HUES48 (cell line): ENCODE measurements around the gene SPOCK1.

ENCODE experiments used
- H3K27ac ChIP-seq: one replicate; pipeline ENCODE4 v1.7.0; 2013; ENCODE audit warnings: low read depth, low read length, inconsistent platforms
- H3K27me3 ChIP-seq: 2 replicates; pipeline ENCODE4 v1.6.1; 2013; ENCODE audit warnings: mild to moderate bottlenecking, low read length; ENCODE audit not compliant: control insufficient read depth, insufficient read depth
- H3K36me3 ChIP-seq: 2 replicates; pipeline ENCODE4 v1.6.1; 2013; ENCODE audit warnings: low read length; ENCODE audit not compliant: control insufficient read depth, insufficient read depth
- H3K4me1 ChIP-seq: 2 replicates; pipeline ENCODE4 v1.6.1; 2013; ENCODE audit warnings: mild to moderate bottlenecking, low read length; ENCODE audit not compliant: control insufficient read depth, insufficient read depth
- H3K4me3 ChIP-seq: 2 replicates; pipeline ENCODE4 v1.5.1; 2013; ENCODE audit warnings: mild to moderate bottlenecking, low read depth, low read length
- H3K9ac ChIP-seq: 2 replicates; pipeline ENCODE4 v1.6.1; 2013; ENCODE audit warnings: mild to moderate bottlenecking, low read depth, low read length, moderate library complexity
- H3K9me3 ChIP-seq: 2 replicates; pipeline ENCODE4 v1.6.1; 2013; ENCODE audit warnings: low read length; ENCODE audit not compliant: control insufficient read depth, insufficient read depth

Gene SPOCK1

GRCh38 chr5:137155261-137156000 is 343.7 kb downstream of the SPOCK1 start:
- H3K4me1 ChIP-seq = peaks cover 11% of the 10 kb centered on the region
- H3K36me3 ChIP-seq = no peaks in the 10 kb centered on the region
- H3K9ac ChIP-seq = no peak overlapping the region
- H3K27ac ChIP-seq = no peak overlapping the region
- H3K27me3 ChIP-seq = no peaks in the 10 kb centered on the region
- H3K4me3 ChIP-seq = no peak overlapping the region
- no peaks in the 10 kb centered on the region for H3K9me3 ChIP-seq

DNA sequence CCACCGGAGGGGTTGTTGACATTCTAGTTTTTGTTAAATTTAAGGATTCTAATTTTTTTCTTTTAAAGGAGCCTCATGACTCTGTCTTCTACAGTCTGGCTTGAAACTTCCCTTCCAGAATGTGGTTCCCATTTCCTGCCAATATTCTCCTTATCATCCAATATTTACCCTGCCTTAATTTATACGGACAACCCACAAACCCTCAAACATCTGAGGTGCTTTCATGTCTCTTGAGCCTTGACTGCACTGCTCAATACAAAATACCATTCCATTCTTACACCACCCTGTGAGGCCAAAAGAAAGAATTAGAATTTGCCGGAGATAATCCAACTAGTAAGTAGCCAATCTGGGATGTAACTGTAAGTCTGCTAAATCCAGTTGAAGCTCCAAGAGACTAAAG is 346.5 kb downstream of the SPOCK1 start:
- Histone ChIP-seq H3K4me3 (no peak overlapping the region), H3K9ac (no peak overlapping the region), H3K4me1 (peaks cover 17% of the 10 kb centered on the region), H3K36me3 (no peaks in the 10 kb centered on the region), H3K9me3 (no peaks in the 10 kb centered on the region), H3K27ac (no peak overlapping the region), H3K27me3 (no peaks in the 10 kb centered on the region)

DNA sequence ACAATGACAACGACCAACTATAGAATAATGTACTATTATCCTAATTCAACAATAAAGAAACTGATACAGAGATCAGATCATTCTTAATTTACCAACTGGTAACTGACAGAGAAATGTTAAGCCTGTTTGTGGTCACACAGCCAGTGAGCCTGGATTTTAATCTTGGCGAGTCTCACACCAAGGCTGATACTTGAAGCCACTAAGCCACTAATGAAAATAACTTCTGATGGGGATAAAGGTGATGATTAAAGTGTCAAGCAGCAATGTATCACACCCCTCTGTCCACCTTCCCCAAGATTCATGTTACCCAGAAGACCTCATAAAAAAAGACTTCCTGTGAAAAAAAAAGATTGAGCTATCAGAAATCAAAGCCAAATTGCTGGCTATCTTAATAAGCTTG is 350.5 kb downstream of the SPOCK1 start:
- H3K9ac ChIP-seq = no peak overlapping the region
- H3K9me3 ChIP-seq = no peaks in the 10 kb centered on the region
- H3K27me3 ChIP-seq = no peaks in the 10 kb centered on the region
- H3K27ac ChIP-seq = no peak overlapping the region
- H3K4me1 ChIP-seq = peaks cover 13% of the 10 kb centered on the region; the same call in 1 of the 2 replicates
- no peaks in the 10 kb centered on the region for H3K36me3 ChIP-seq
- H3K4me3 ChIP-seq = no peak overlapping the region

GRCh38 chr5:137148159-137148558 is 351.0 kb downstream of the SPOCK1 start:
- Histone ChIP-seq H3K27me3 (no peaks in the 10 kb centered on the region), H3K36me3 (no peaks in the 10 kb centered on the region), H3K27ac (no peak overlapping the region), H3K4me3 (no peak overlapping the region), H3K4me1 (peaks cover 13% of the 10 kb centered on the region; the same call in 1 of the 2 replicates), H3K9ac (no peak overlapping the region), H3K9me3 (no peaks in the 10 kb centered on the region)

- Histone ChIP-seq H3K27me3 (no peaks in the 10 kb centered on the region), H3K9ac (no peak overlapping the region), H3K9me3 (no peaks in the 10 kb centered on the region), H3K36me3 (no peaks in the 10 kb centered on the region), H3K4me3 (no peak overlapping the region), H3K27ac (no peak overlapping the region), H3K4me1 (peaks cover 13% of the 10 kb centered on the region; the same call in 1 of the 2 replicates)
Observed at GRCh38 chr5:137147346-137147745, 351.8 kb downstream of the SPOCK1 start.

DNA sequence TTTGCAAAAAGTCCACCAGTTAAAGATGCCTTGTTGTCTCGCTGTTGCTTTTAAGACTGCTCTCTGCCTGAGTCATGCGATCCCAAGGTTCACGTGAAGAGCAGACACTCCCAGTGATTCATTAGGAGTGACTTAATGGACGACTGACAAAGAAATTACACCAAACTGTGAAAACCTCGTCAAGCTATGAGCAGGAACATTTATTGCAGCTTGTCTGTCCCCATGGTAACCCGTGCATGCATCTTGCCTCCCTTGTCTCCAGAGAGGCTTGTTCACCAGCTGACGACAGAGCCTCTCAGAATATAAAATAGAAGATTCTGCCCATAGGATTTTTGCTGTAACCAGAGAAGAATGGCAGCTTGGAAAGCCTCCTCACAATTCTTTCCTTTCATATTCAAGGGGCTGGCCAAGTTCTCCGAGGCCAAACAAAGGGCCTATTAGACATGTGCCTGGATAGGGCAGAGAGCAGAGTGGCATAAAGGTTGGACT is 352.7 kb downstream of the SPOCK1 start:
- Histone ChIP-seq H3K9ac (no peak overlapping the region), H3K9me3 (no peaks in the 10 kb centered on the region), H3K27ac (no peak overlapping the region), H3K4me3 (no peak overlapping the region), H3K4me1 (peaks cover 13% of the 10 kb centered on the region; the same call in 1 of the 2 replicates), H3K36me3 (no peaks in the 10 kb centered on the region), H3K27me3 (no peaks in the 10 kb centered on the region)

GRCh38 chr5:137145721-137146120 is 353.4 kb downstream of the SPOCK1 start:
- H3K9ac ChIP-seq = no peak overlapping the region
- no peak overlapping the region for H3K4me3 ChIP-seq
- no peaks in the 10 kb centered on the region for H3K27me3 ChIP-seq
- no peaks in the 10 kb centered on the region for H3K36me3 ChIP-seq
- H3K4me1 ChIP-seq = peaks cover 13% of the 10 kb centered on the region; the same call in 1 of the 2 replicates
- H3K27ac ChIP-seq = no peak overlapping the region
- H3K9me3 ChIP-seq = no peaks in the 10 kb centered on the region

DNA sequence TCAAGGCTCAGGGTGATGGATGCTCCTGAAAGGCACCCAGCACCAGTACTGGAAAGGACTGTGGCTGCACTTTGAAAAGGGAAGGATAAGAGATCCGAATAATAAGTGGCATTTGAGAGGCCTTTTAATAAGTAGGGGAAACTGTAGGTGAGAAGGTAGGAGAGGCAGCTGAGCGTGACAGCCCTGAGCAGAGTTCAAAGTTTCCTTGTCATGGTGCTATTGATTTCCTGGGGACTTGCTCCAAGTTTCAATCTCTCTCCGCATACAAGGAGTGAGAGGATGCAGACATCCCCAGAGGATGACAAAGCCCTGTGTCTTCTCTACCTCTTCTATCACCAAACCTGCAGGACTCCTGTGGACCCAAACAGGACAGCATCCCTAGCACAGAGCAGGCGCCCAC is 354.5 kb downstream of the SPOCK1 start:
- peaks cover 13% of the 10 kb centered on the region; the same call in 1 of the 2 replicates for H3K4me1 ChIP-seq
- H3K36me3 ChIP-seq = no peaks in the 10 kb centered on the region
- H3K9ac ChIP-seq = no peak overlapping the region
- H3K27ac ChIP-seq = no peak overlapping the region
- H3K9me3 ChIP-seq = no peaks in the 10 kb centered on the region
- H3K4me3 ChIP-seq = no peak overlapping the region
- H3K27me3 ChIP-seq = no peaks in the 10 kb centered on the region

DNA sequence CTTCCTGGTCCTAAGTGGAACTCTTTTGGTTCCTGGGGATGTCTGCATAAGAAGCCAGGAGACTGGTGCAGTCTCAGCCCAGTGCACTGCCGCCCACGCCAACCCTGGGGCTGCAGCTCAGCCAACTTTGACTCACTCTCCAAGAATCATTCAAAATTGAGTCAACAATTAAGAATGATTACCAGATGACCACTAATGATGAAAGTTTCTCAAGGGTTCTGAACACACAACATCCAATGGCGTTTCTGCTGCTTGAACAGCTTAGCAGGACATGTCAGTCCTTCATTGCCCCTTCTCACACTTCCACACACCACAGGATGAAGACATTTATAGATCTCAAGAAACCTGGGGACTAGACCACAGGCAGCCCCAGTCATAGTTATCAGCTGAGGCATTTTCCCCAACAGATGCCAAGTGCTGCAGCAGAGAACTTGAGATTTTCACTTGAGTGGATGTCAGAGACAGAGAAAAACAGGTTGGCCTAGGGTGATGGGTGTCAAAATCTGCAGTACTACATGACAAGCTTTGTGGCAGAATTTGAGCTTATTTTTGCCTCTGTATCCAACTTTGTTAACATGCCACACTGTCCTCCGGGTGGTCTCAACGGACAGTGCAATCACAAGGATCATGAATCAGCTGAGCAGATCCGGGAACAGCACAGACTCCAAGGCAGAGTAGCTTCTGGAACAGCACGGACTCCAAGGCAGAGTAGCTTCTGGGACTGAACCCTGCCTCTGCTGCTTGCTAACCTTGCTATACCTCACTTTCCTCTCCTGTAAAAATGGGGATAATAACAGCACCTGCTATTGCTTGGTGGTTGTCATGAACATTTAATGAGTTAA is 356.1 kb downstream of the SPOCK1 start:
- Histone ChIP-seq H3K27ac (no peak overlapping the region), H3K9ac (no peak overlapping the region), H3K4me3 (no peak overlapping the region)

GRCh38 chr5:137142346-137142745 is 356.8 kb downstream of the SPOCK1 start:
- no peaks in the 10 kb centered on the region for H3K36me3 ChIP-seq
- H3K4me3 ChIP-seq = no peak overlapping the region
- no peak overlapping the region for H3K27ac ChIP-seq
- no peaks in the 10 kb centered on the region for H3K27me3 ChIP-seq
- no peak overlapping the region for H3K9ac ChIP-seq
- peaks cover 14% of the 10 kb centered on the region; the same call in 1 of the 2 replicates for H3K4me1 ChIP-seq
- no peaks in the 10 kb centered on the region for H3K9me3 ChIP-seq

More for the DNA sequence above, 356.1 kb downstream of the SPOCK1 start:
- Histone ChIP-seq H3K4me1 (peaks cover 16% of the 10 kb centered on the region; the same call in 1 of the 2 replicates), H3K27me3 (no peaks in the 10 kb centered on the region), H3K36me3 (no peaks in the 10 kb centered on the region), H3K9me3 (no peaks in the 10 kb centered on the region)

DNA sequence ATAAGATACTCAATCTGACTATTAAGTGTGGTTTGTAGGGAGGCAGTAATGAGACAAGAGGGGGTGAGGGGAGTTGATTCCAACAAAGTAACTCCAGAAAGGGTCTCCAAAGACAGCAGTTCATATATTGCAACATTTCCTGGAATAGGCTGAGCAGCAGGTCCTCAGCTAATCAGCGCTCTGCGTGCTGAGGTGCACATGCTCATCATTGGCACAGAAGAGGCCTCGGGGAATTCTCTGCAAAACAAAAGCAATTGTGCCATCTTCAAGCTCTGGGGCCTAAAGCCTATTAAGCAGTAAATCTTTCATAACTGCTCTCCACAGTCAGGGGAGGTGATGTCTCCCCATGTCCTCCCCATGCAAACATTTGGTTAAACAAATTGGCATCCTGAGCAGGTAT is 357.3 kb downstream of the SPOCK1 start:
- H3K4me3 ChIP-seq = no peak overlapping the region
- H3K4me1 ChIP-seq = peaks cover 20% of the 10 kb centered on the region
- H3K27me3 ChIP-seq = no peaks in the 10 kb centered on the region
- no peaks in the 10 kb centered on the region for H3K36me3 ChIP-seq
- no peaks in the 10 kb centered on the region for H3K9me3 ChIP-seq
- no peak overlapping the region for H3K27ac ChIP-seq
- no peak overlapping the region for H3K9ac ChIP-seq
